SKM-1 treated with dmso at 0.1 percent for 144 hours (cell line): ENCODE results near the gene DCAF12.
"Not testable (repeated sequence)": the region's sequence is repeated elsewhere in the genome, so short reads cannot be mapped to it uniquely, and the experiment has no call there.

Experiments used
- DNase-seq: peaks from one replicate; lab custom pipeline; 2025; ENCODE audit not compliant: unreplicated experiment; lab: John Stamatoyannopoulos, UW

DCAF12 gene

DNA sequence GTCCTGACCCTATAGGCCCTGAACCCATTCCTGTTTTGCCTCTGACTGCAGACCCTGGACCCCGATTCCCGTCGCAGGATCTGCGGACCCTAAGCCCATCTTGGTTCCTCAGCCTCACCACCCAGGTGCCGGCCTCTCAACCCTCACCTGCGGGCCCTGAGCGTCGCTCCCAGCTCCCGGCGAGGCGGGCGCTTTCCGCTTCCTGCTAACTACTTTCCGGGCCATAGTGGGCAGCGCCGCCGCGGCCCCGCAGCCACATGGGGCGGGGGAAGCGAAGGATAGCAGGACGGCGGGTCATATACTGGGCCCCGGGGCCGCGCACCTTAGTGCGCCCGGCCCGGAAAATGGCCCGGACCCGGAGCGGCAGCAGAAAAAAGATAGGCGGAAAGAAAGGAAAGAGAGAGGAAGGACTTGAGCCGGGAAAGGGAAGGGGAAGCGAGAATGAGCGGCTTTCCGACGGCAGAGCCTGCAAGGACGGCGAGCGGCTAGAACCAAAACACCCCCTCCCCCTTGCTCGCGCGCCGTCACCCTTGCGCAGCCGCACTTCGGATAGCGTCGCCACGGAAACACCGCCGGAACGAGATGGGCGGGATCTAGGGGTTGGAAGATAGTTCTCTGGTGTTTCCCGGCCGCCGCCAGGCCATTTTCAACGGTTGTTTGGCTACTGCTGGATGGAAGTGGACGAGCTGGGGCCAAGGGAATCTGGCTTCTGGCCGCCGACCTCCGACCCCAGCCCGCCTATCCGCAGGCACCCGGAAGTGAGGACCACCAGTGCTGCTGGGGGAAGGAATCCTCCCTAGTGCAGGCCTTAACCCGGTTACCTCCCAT is at the start of gene DCAF12:
TSS of gene DCAF12 (minus strand) at position 492 of the 828 bp plus-strand sequence. CDS start at position 225, 267 bp downstream.
- DNase-seq, result peak; percentile 94

GRCh38 chr9:34176089-34176488 is 49.6 kb upstream of the DCAF12 start:
- DNase-seq, result no peak

DNA sequence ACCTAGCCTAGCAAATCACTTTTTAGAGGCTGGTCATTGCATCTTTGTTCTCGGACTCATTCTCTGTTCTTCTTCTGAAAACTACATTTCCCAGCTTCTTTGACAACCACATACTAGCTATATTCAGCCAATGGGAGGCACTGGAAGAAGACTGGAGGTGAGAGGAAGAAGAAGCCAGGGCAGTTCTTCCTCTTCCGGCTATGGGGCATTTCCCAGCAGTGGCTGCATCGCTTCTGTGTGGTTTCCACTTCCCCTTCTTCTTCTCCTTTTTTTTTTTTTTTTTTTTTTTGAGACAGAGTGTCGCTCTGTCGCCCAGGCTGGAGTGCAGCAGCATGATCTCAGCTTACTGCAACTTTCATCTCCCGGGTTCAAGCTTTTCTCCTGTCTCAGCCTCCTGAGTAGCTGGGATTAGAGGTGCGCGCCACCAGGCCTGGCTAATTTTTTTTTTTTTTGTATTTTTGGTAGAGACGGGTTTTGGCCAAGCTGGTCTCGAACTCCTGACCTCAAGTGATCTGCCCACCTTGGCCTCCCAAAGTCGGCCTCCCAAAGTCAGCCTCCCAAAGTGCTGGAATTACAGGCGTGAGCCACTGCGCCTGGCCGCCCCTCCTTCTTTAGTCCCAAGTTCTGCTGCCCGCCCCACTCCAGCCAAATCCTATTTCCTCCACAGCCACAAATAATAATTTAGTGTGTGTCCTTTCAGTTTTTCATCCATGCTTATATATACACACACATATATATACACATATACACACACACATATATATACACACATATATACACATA is 45.4 kb upstream of the DCAF12 start:
- peak; percentile 97 for DNase-seq

DNA sequence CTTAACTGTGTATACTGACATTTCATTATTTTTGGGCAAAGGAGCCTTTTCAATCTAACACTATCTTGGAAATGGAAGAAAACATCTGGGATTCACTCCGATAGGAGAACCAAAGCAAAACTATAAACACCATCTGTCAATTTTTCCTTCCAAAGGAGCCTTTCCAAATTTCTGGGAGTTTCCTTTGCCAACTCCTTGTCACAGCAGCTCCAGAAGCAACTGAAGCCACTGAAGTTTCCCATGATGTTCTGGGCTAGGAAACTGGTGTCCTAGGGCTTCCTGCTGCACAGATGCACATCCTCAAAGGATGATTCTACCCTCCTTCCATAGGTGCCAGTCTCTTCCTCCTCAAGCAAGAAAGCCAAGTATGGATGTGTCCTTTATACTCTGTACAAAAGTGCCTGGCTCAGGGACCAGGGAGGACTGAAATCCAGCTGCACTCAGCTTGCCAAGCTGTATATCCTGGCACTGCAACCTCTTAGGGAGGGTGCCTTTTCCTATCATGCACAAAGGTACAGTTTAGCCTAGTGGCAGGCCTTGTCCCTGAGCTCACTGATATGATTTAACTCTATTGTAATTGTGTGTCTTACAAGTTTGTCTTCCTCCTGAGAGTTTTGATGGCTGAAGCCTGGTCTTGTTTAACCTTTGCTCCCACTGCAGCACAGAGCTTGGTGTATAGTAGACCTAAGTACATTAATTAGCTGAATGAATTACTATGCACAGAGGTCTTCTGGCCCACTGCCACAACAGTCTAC is 43.9 kb upstream of the DCAF12 start:
- no peak for DNase-seq

- peak; percentile 32 for DNase-seq
Measured at GRCh38 chr9:34169125-34169524, 42.6 kb upstream of the DCAF12 start.

DNA sequence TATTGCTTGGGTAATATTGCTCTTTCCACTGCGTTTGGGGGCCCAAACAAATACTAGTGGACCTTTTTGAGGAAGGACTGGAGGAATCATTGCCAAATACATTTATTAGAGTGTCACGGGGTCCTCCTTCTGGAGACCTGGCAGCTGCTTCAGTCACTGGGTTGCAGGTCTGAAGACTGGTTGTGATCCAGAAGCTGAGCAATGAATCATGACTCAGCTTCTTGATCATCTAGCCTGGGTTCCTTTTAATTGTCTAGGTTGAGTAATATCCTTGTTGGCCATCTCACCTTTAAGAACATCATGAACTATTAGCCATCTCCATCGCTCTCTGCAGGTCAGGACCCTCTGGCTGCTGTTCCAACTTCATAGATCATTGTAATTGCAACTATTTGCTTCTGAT is 36.9 kb upstream of the DCAF12 start:
- DNase-seq, result no peak

- no peak for DNase-seq
Measured at GRCh38 chr9:34158362-34158869, 31.9 kb upstream of the DCAF12 start.

DNA sequence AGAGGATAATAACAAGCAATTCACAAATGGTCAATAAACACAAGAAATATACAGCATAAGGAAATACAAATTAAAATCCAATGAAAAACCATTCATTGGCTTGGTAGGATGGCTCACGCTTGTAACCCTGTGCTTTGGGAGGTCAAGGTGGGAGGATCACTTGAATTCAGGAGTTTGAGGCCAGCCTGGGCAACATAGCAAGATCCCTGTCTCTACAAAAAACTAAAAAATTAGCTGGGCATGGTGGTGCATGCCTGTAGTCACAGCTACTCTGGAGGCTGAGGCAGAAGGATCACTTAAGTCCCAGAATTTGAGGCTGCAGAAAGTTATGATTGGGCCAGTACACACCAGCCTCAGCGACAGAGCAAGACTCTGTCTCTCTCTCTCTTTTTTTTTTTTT is 31.4 kb upstream of the DCAF12 start:
- no peak for DNase-seq

DNA sequence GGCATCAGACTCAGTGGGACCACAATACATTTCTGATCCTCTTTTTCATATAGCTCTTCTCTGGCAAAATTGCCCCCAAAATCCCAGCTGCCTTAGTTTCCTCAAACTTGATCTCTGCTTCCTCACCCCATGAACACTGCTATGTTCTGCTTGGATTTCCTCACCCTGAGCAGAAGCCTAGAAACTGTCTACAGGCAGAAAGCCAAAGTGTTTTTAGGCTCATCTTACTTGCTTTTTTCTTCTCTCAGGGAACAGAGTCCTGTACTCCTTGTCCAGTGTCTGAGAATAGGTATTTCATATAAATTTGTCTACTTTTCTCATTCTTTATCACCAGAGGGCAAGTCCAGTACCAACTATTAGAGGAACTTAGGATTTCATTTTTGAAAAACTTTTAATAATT is 30.8 kb upstream of the DCAF12 start:
- no peak for DNase-seq

DNA sequence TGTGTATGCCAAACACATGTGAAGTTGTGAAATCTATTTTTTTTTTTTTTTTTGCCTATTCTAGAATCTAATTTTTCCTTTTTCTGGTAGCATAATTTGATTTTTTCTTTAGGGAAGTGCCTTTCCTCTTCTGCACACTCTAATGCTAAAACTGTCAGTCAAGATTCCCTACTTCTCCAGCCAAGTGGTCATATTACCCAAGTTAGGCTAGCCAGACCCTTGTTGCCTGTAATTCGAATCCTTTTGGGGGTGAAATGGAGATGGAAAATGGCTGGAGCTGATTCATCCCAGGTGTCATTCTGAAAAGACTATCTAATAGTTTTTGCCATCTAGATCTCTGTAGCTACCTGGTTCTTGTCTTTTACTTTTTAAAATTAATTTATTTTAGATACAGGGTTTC is 27.6 kb upstream of the DCAF12 start:
- no peak for DNase-seq

- DNase-seq, result no peak
Measured at GRCh38 chr9:34151398-34151797, 24.9 kb upstream of the DCAF12 start.

GRCh38 chr9:34145165-34145564 is 18.7 kb upstream of the DCAF12 start:
- DNase-seq, result no peak

- DNase-seq, result no peak
Measured at GRCh38 chr9:34143116-34143515, 16.6 kb upstream of the DCAF12 start.

DNA sequence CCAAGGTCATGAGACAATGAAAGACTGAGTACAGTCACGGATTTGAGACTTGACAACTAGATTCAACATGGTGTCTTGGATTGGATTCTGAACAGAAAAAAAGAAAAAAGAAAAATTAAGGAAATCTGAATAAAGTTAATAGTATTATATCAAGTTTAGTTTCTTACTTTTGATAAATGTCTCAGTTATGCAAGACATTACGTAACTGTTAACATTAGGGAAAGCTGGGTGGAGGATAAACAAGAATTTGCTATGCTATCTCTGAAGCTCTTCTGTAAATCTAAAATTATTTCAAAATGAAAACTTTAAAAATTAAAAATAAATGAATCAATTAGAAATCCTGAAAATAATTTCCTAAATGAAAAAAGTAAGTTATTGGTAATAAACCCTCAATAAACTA is 14.4 kb upstream of the DCAF12 start:
- DNase-seq, result no peak

GRCh38 chr9:34139477-34140146 is 13.1 kb upstream of the DCAF12 start:
- peak; percentile 39 for DNase-seq

GRCh38 chr9:34138644-34139043 is 12.1 kb upstream of the DCAF12 start:
- DNase-seq, result not testable (repeated sequence)

DNA sequence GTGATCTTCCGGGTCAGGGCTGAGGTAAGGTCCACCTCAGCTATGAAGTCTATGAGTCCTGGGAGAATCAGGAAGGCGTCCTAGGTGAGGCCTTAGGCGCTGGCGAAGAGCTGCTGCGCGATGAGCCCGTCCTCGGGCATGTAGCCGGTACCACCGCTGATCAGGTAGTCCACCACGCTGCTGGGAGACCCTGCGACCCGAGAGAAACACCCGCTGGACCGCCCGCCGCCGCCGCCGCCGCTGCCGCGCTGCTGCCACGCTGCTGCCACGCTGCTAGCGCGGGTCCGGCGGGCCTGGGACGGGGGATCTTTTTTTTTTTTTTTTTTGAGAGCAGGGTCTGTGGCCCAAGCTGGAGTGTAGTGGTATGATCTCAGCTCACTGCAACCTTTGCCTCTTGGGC is 8.0 kb upstream of the DCAF12 start:
- no peak for DNase-seq

DNA sequence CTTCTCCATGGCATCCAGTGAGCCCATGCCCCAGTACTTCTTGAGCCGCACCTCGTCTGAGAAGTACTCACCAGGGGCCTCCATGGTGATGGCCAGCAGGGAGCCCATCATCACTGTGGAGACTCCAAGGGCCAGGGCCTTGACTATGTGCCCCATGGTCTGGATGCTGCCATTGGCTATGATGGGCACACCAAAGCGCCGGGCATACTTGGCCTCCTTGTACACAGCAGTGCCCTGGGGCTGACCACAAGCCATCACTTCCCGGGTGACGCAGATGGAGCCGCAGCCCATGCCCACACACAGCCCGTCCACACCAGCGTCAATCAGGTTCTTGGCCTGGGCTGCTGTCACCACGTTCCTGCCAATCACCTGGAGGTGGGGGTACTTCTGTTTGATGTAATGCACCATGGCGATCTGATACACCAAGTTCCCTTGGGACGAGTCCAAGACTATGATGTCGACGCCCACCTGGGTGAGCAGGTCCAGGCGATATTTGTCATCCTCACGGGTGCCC is 7.0 kb upstream of the DCAF12 start:
- DNase-seq, result no peak

DNA sequence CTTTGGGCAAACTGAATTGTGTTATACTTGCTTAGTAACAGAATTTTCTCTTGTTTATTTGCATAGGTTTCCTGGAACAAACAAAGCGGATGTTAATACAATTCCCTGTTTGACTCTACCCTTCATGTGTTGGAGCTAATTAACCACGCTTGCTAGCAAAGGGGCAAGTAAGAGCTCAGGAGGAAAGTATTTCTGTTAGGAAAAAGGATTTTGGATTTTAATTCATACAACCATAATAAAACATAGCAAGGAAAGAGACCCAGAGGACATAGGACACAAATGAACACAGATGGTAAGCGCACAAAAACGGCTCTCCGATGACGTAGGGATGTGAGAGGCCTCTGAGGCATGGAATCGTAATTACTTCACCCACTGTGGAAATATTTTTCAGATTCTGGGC is 5.1 kb upstream of the DCAF12 start:
- no peak for DNase-seq
